ENCODE data around the gene SYNGR1.
"Not testable (repeated sequence)": the region's sequence is repeated elsewhere in the genome, so short reads cannot be mapped to it uniquely, and the experiment has no call there.

The SYNGR1 gene

GRCh38 chr22:39351689-39352214 lies 2.0 kb downstream of the SYNGR1 start:
- peak in 2 of 4 experiments; percentile 9 to 35 for DNase-seq

GRCh38 chr22:39352306-39352891 lies 2.6 kb downstream of the SYNGR1 start:
- no peak for DNase-seq

GRCh38 chr22:39353346-39353745 lies 3.6 kb downstream of the SYNGR1 start:
- DNase-seq = peak; percentile 26 to 65 (median 54)

GRCh38 chr22:39355080-39355479 lies 5.3 kb downstream of the SYNGR1 start:
- DNase-seq = no peak

- DNase-seq = not testable (repeated sequence)
Measured at GRCh38 chr22:39355805-39356204, 6.0 kb downstream of the SYNGR1 start.

- DNase-seq = no peak
Measured at GRCh38 chr22:39356464-39356863, 6.7 kb downstream of the SYNGR1 start.

GRCh38 chr22:39357110-39358108 lies 7.6 kb downstream of the SYNGR1 start:
- not testable (repeated sequence) for DNase-seq

GRCh38 chr22:39358197-39358596 lies 8.4 kb downstream of the SYNGR1 start:
- not testable (repeated sequence) for DNase-seq

- no peak for DNase-seq
Measured at GRCh38 chr22:39359659-39360195, 9.9 kb downstream of the SYNGR1 start.

- DNase-seq = no peak
Measured at GRCh38 chr22:39360242-39360641, 10.5 kb downstream of the SYNGR1 start.

- DNase-seq = no peak
Measured at GRCh38 chr22:39360674-39361413, 11.1 kb downstream of the SYNGR1 start.

GRCh38 chr22:39361496-39361895 lies 11.7 kb downstream of the SYNGR1 start:
- DNase-seq = no peak

GRCh38 chr22:39362271-39362670 lies 12.5 kb downstream of the SYNGR1 start:
- no peak for DNase-seq

- DNase-seq = no peak
Measured at GRCh38 chr22:39362932-39363331, 13.1 kb downstream of the SYNGR1 start.

GRCh38 chr22:39363751-39364515 lies 14.1 kb downstream of the SYNGR1 start:
- DNase-seq = no peak

GRCh38 chr22:39364714-39365491 lies 15.1 kb downstream of the SYNGR1 start:
- DNase-seq = peak in 2 of 4 experiments; percentile 6 to 34

- DNase-seq = peak in 1 of 4 experiments; percentile 28
Measured at GRCh38 chr22:39365492-39365780, 15.6 kb downstream of the SYNGR1 start.

- DNase-seq = peak; percentile 11 to 55 (median 44)
Measured at GRCh38 chr22:39367035-39367434, 17.2 kb downstream of the SYNGR1 start.

GRCh38 chr22:39368461-39368911 lies 18.7 kb downstream of the SYNGR1 start:
- peak; percentile 56 to 71 (median 69) for DNase-seq

GRCh38 chr22:39369186-39369585 lies 19.4 kb downstream of the SYNGR1 start:
- DNase-seq = no peak

- DNase-seq = peak; percentile 34 to 73 (median 56)
Measured at GRCh38 chr22:39369586-39369985, 19.8 kb downstream of the SYNGR1 start.

All from suppressor macrophage (primary cell).